ENCODE data around the gene ZNF462. TPM values are rescaled to one million over a fixed set of nuclear protein-coding genes. Genes with fewer than 3 reads are reported as not detected.
"Not testable (repeated sequence)": the region's sequence is repeated elsewhere in the genome, so short reads cannot be mapped to it uniquely, and the experiment has no call there.

Gene ZNF462
- total and polyA plus RNA-seq, 2 donors = 2.0 to 6.6 TPM

- Histone ChIP-seq H3K27me3 (ENCODE audit: control insufficient read depth in 2 of 2, insufficient read depth in 1 of 2, low read length in 1 of 2) (no peaks in the 10 kb centered on the region), H3K36me3 (ENCODE audit: control insufficient read depth in 2 of 2, insufficient read depth in 2 of 2, low read length in 1 of 2) (no peaks in the 10 kb centered on the region), H3K27ac (ENCODE audit: low read depth in 1 of 2, low read length in 1 of 2) (no peak overlapping the region), H3K4me3 (ENCODE audit: low read length in 2 of 2) (no peak overlapping the region), H3K4me1 (ENCODE audit: control insufficient read depth in 2 of 2, insufficient read depth in 2 of 2, low read length in 2 of 2) (no peaks in the 10 kb centered on the region), H3K9me3 (ENCODE audit: control insufficient read depth in 2 of 2, insufficient read depth in 1 of 2, low read length in 1 of 2) (no peaks in the 10 kb centered on the region)
- 96% methylated on average over 9 of the region's 9 CpGs for WGBS
- no peak for DNase-seq (ENCODE audit: low read depth in 6 of 9, low spot score in 9 of 9)
Observed at GRCh38 chr9:106982636-106983035, 119.7 kb downstream of the ZNF462 start.

- Histone ChIP-seq H3K9me3 (ENCODE audit: control insufficient read depth in 2 of 2, insufficient read depth in 1 of 2, low read length in 1 of 2) (no peaks in the 10 kb centered on the region), H3K36me3 (ENCODE audit: control insufficient read depth in 2 of 2, insufficient read depth in 2 of 2, low read length in 1 of 2) (no peaks in the 10 kb centered on the region), H3K27ac (ENCODE audit: low read depth in 1 of 2, low read length in 1 of 2) (no peak overlapping the region), H3K27me3 (ENCODE audit: control insufficient read depth in 2 of 2, insufficient read depth in 1 of 2, low read length in 1 of 2) (no peaks in the 10 kb centered on the region), H3K4me3 (ENCODE audit: low read length in 2 of 2) (no peak overlapping the region), H3K4me1 (ENCODE audit: control insufficient read depth in 2 of 2, insufficient read depth in 2 of 2, low read length in 2 of 2) (no peaks in the 10 kb centered on the region)
- DNase-seq (ENCODE audit: low read depth in 6 of 9, low spot score in 9 of 9) = no peak
- WGBS = 97% methylated on average over 2 of the region's 2 CpGs
Observed at GRCh38 chr9:106983346-106983745, 120.4 kb downstream of the ZNF462 start.

- H3K36me3 ChIP-seq (ENCODE audit: control insufficient read depth in 2 of 2, insufficient read depth in 2 of 2, low read length in 1 of 2); H3K4me1 ChIP-seq (ENCODE audit: control insufficient read depth in 2 of 2, insufficient read depth in 2 of 2, low read length in 2 of 2); H3K27me3 ChIP-seq (ENCODE audit: control insufficient read depth in 2 of 2, insufficient read depth in 1 of 2, low read length in 1 of 2); H3K4me3 ChIP-seq (ENCODE audit: low read length in 2 of 2); DNase-seq (ENCODE audit: low read depth in 6 of 9, low spot score in 9 of 9); H3K9me3 ChIP-seq (ENCODE audit: control insufficient read depth in 2 of 2, insufficient read depth in 1 of 2, low read length in 1 of 2); H3K27ac ChIP-seq (ENCODE audit: low read depth in 1 of 2, low read length in 1 of 2): not testable (repeated sequence)
- WGBS = 96% methylated on average over 2 of the region's 2 CpGs
Observed at GRCh38 chr9:106989904-106990303, 126.9 kb downstream of the ZNF462 start.

GRCh38 chr9:106992186-106992585 is 129.2 kb downstream of the ZNF462 start:
- WGBS = 97% methylated on average over 5 of the region's 5 CpGs
- H3K36me3 ChIP-seq (ENCODE audit: control insufficient read depth in 2 of 2, insufficient read depth in 2 of 2, low read length in 1 of 2) = no peaks in the 10 kb centered on the region
- DNase-seq (ENCODE audit: low read depth in 6 of 9, low spot score in 9 of 9) = no peak

GRCh38 chr9:106993603-106994002 is 130.6 kb downstream of the ZNF462 start:
- Histone ChIP-seq H3K4me3 (ENCODE audit: low read length in 2 of 2) (no peak overlapping the region), H3K4me1 (ENCODE audit: control insufficient read depth in 2 of 2, insufficient read depth in 2 of 2, low read length in 2 of 2) (no peaks in the 10 kb centered on the region), H3K27me3 (ENCODE audit: control insufficient read depth in 2 of 2, insufficient read depth in 1 of 2, low read length in 1 of 2) (no peaks in the 10 kb centered on the region), H3K36me3 (ENCODE audit: control insufficient read depth in 2 of 2, insufficient read depth in 2 of 2, low read length in 1 of 2) (no peaks in the 10 kb centered on the region), H3K9me3 (ENCODE audit: control insufficient read depth in 2 of 2, insufficient read depth in 1 of 2, low read length in 1 of 2) (no peaks in the 10 kb centered on the region), H3K27ac (ENCODE audit: low read depth in 1 of 2, low read length in 1 of 2) (no peak overlapping the region)
- WGBS = 95% methylated on average over 1 of the region's 1 CpG
- no peak for DNase-seq (ENCODE audit: low read depth in 6 of 9, low spot score in 9 of 9)

More at GRCh38 chr9:106992186-106992585, 129.2 kb downstream of the ZNF462 start:
- Histone ChIP-seq H3K4me3 (ENCODE audit: low read length in 2 of 2) (no peak overlapping the region), H3K27me3 (ENCODE audit: control insufficient read depth in 2 of 2, insufficient read depth in 1 of 2, low read length in 1 of 2) (no peaks in the 10 kb centered on the region), H3K9me3 (ENCODE audit: control insufficient read depth in 2 of 2, insufficient read depth in 1 of 2, low read length in 1 of 2) (no peaks in the 10 kb centered on the region), H3K27ac (ENCODE audit: low read depth in 1 of 2, low read length in 1 of 2) (no peak overlapping the region), H3K4me1 (ENCODE audit: control insufficient read depth in 2 of 2, insufficient read depth in 2 of 2, low read length in 2 of 2) (no peaks in the 10 kb centered on the region)

GRCh38 chr9:106994463-106994862 is 131.5 kb downstream of the ZNF462 start:
- Histone ChIP-seq H3K36me3 (ENCODE audit: control insufficient read depth in 2 of 2, insufficient read depth in 2 of 2, low read length in 1 of 2) (no peaks in the 10 kb centered on the region), H3K27me3 (ENCODE audit: control insufficient read depth in 2 of 2, insufficient read depth in 1 of 2, low read length in 1 of 2) (no peaks in the 10 kb centered on the region), H3K4me1 (ENCODE audit: control insufficient read depth in 2 of 2, insufficient read depth in 2 of 2, low read length in 2 of 2) (no peaks in the 10 kb centered on the region), H3K27ac (ENCODE audit: low read depth in 1 of 2, low read length in 1 of 2) (no peak overlapping the region), H3K9me3 (ENCODE audit: control insufficient read depth in 2 of 2, insufficient read depth in 1 of 2, low read length in 1 of 2) (no peaks in the 10 kb centered on the region), H3K4me3 (ENCODE audit: low read length in 2 of 2) (no peak overlapping the region)
- DNase-seq (ENCODE audit: low read depth in 6 of 9, low spot score in 9 of 9) = no peak
- 93% methylated on average over 4 of the region's 4 CpGs for WGBS

- 98% methylated on average over 3 of the region's 3 CpGs for WGBS
- Histone ChIP-seq H3K36me3 (ENCODE audit: control insufficient read depth in 2 of 2, insufficient read depth in 2 of 2, low read length in 1 of 2) (no peaks in the 10 kb centered on the region), H3K4me1 (ENCODE audit: control insufficient read depth in 2 of 2, insufficient read depth in 2 of 2, low read length in 2 of 2) (no peaks in the 10 kb centered on the region), H3K9me3 (ENCODE audit: control insufficient read depth in 2 of 2, insufficient read depth in 1 of 2, low read length in 1 of 2) (no peaks in the 10 kb centered on the region), H3K27ac (ENCODE audit: low read depth in 1 of 2, low read length in 1 of 2) (no peak overlapping the region), H3K4me3 (ENCODE audit: low read length in 2 of 2) (no peak overlapping the region), H3K27me3 (ENCODE audit: control insufficient read depth in 2 of 2, insufficient read depth in 1 of 2, low read length in 1 of 2) (no peaks in the 10 kb centered on the region)
- DNase-seq (ENCODE audit: low read depth in 6 of 9, low spot score in 9 of 9) = no peak
Observed at GRCh38 chr9:107000218-107000617, 137.3 kb downstream of the ZNF462 start.

GRCh38 chr9:107005201-107005600 is 142.2 kb downstream of the ZNF462 start:
- H3K9me3 ChIP-seq (ENCODE audit: control insufficient read depth in 2 of 2, insufficient read depth in 1 of 2, low read length in 1 of 2) = no peaks in the 10 kb centered on the region
- H3K27me3 ChIP-seq (ENCODE audit: control insufficient read depth in 2 of 2, insufficient read depth in 1 of 2, low read length in 1 of 2) = no peaks in the 10 kb centered on the region
- DNase-seq (ENCODE audit: low read depth in 6 of 9, low spot score in 9 of 9) = no peak
- H3K36me3 ChIP-seq (ENCODE audit: control insufficient read depth in 2 of 2, insufficient read depth in 2 of 2, low read length in 1 of 2) = no peaks in the 10 kb centered on the region
- WGBS = 95% methylated on average over 3 of the region's 3 CpGs
- H3K4me1 ChIP-seq (ENCODE audit: control insufficient read depth in 2 of 2, insufficient read depth in 2 of 2, low read length in 2 of 2) = no peaks in the 10 kb centered on the region
- H3K4me3 ChIP-seq (ENCODE audit: low read length in 2 of 2) = no peak overlapping the region
- H3K27ac ChIP-seq (ENCODE audit: low read depth in 1 of 2, low read length in 1 of 2) = no peak overlapping the region

GRCh38 chr9:107007402-107007801 is 144.4 kb downstream of the ZNF462 start:
- no peak overlapping the region for H3K4me3 ChIP-seq (ENCODE audit: low read length in 2 of 2)
- no peaks in the 10 kb centered on the region for H3K27me3 ChIP-seq (ENCODE audit: control insufficient read depth in 2 of 2, insufficient read depth in 1 of 2, low read length in 1 of 2)
- H3K36me3 ChIP-seq (ENCODE audit: control insufficient read depth in 2 of 2, insufficient read depth in 2 of 2, low read length in 1 of 2) = no peaks in the 10 kb centered on the region
- no peaks in the 10 kb centered on the region for H3K4me1 ChIP-seq (ENCODE audit: control insufficient read depth in 2 of 2, insufficient read depth in 2 of 2, low read length in 2 of 2)
- 95% methylated on average over 6 of the region's 6 CpGs for WGBS
- no peak overlapping the region for H3K27ac ChIP-seq (ENCODE audit: low read depth in 1 of 2, low read length in 1 of 2)
- no peaks in the 10 kb centered on the region for H3K9me3 ChIP-seq (ENCODE audit: control insufficient read depth in 2 of 2, insufficient read depth in 1 of 2, low read length in 1 of 2)
- DNase-seq (ENCODE audit: low read depth in 6 of 9, low spot score in 9 of 9) = no peak

- H3K4me1 ChIP-seq (ENCODE audit: control insufficient read depth in 2 of 2, insufficient read depth in 2 of 2, low read length in 2 of 2) = no peaks in the 10 kb centered on the region
- H3K36me3 ChIP-seq (ENCODE audit: control insufficient read depth in 2 of 2, insufficient read depth in 2 of 2, low read length in 1 of 2) = no peaks in the 10 kb centered on the region
- WGBS = 96% methylated on average over 3 of the region's 3 CpGs
- DNase-seq (ENCODE audit: low read depth in 6 of 9, low spot score in 9 of 9) = no peak
- no peaks in the 10 kb centered on the region for H3K9me3 ChIP-seq (ENCODE audit: control insufficient read depth in 2 of 2, insufficient read depth in 1 of 2, low read length in 1 of 2)
- no peak overlapping the region for H3K4me3 ChIP-seq (ENCODE audit: low read length in 2 of 2)
- H3K27me3 ChIP-seq (ENCODE audit: control insufficient read depth in 2 of 2, insufficient read depth in 1 of 2, low read length in 1 of 2) = no peaks in the 10 kb centered on the region
- no peak overlapping the region for H3K27ac ChIP-seq (ENCODE audit: low read depth in 1 of 2, low read length in 1 of 2)
Observed at GRCh38 chr9:107008011-107008410, 145.0 kb downstream of the ZNF462 start.

All from thymus (tissue), 11 donors.